ENCODE data around the gene GPR150.

The GPR150 gene

DNA sequence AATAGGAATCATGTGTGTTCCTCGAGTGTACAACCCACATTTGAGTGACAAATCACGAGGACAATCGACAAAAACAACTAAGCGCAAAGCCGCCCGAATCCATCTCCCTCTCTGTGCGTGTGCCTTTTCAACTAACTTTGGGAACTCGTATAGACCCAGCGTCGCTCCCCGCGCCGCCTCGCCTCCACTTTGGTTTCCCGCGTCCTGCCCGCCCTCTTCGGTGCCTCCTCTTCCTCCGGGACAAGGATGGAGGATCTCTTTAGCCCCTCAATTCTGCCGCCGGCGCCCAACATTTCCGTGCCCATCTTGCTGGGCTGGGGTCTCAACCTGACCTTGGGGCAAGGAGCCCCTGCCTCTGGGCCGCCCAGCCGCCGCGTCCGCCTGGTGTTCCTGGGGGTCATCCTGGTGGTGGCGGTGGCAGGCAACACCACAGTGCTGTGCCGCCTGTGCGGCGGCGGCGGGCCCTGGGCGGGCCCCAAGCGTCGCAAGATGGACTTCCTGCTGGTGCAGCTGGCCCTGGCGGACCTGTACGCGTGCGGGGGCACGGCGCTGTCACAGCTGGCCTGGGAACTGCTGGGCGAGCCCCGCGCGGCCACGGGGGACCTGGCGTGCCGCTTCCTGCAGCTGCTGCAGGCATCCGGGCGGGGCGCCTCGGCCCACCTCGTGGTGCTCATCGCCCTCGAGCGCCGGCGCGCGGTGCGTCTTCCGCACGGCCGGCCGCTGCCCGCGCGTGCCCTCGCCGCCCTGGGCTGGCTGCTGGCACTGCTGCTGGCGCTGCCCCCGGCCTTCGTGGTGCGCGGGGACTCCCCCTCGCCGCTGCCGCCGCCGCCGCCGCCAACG lies at the start of gene GPR150:
TSS of gene GPR150 (plus strand) at position 58 of the 840 bp plus-strand sequence. CDS start at position 247, 189 bp downstream.
- no peak for DNase-seq

DNA sequence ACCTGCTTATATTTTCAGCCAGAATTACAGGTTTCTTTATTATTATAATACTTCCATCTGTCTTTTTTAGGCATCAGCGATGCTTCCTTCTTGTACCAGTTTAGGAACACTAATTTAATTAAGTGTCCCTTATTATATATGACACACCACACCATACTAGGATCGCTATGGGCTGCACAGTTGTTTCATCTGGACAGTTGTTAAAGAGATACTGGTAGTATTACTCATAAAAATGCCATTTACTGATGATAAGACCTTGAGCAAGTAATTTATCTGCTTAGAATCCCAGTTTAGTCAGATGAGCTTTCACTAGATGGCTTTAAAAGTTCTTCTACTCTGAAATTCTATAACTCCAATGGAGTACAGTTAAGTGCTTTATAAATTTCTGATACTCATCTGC lies 47.9 kb upstream of the GPR150 start:
- no peak for DNase-seq

DNA sequence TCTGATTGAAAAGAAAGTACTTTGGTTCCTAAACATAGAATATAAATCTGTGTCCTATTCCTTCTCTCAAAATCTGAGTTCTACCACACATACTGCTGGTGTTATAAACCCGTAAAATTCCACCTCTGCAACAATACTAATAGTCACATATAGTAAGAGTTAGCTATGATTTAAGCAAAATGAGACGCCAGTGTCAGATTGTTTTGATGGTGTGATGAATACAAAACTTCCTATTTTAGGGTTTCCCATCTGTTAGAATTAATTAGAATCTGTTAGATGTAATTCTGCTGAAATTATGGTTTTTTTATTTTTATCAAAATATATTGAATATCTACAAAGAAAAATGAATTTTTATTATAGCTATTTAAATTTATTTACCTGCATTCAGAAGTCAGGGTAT lies 38.3 kb upstream of the GPR150 start:
- DNase-seq: no peak

DNA sequence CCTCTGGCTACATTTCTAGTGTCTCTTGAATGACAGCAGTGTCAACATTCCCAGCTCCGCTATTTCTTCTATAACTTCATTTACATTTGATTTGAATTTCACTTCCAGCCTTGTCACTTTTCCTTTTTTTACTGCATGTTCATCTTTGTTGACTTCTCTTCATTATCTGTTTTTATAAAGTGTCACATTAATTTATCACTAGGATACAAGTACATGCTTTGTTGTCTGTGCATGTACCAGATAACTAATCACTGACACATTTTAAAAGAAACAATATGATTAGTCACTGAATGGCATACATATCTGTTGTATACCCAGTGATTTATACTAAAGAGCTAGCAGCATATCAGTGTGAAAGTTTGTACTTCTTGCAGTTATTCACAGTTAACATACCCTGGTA lies 35.9 kb upstream of the GPR150 start:
- no peak for DNase-seq

DNA sequence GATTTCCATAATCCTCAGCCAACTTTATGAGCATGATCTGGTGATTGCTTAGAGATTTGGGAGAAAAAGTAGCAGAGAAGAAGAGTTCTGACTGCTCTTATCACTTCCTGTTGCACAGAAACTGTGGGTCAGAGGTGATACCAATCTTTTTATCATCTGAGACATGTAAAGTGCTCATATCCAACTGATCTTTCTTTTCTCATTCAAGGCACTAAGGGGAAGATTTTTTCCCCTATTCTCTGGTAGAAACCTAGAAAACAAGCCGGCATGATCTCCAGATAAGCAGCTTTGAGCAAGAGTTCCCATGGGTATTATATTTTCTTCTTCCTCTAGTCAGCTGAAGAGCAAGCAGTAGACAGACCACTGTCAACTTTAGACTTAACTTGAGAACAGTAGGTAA lies 29.0 kb upstream of the GPR150 start:
- DNase-seq: no peak

DNA sequence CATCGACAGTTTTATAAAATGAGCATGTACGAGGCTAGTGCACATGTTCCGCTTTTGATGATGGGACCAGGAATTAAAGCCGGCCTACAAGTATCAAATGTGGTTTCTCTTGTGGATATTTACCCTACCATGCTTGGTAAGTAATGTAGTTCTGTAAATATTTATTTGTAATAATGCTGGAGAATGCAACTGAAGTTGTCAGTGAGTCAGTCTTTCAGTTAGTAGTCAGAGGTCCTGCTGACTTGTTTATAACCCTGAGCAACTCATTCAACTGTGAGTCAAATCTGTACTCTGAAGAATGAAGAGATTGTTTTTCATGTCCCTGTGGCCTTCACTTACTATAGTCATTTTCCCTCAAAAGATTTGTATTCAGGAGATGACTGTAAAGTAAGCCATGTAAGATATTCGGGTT lies 28.4 kb upstream of the GPR150 start:
- DNase-seq: no peak

DNA sequence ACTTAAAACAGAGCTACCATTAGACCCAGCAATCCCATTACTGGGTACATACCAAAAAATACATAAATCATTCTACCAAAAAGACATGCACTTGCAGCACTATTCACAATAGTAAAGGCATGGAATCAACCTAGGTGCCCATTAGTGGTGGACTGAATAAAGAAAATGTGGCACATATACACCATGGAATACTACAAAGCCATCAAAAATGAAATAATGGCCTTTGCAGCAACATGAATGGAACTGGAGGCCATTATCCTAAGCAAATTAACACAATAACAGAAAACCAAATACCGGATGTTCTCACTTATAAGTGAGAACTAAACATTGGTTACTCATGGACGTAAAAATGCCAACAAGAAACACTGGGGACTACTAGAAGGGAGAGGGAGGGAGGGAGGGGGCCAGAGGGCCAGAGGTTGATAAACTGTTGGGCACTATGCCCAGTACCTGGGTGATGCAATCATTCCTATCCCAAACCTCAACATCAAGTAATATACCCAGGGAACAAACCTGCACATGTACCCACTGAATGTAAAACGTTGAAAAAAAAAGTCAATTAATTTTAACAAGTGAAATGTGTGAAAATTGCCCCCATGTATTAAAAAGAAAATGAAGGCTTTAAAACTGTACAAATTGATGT lies 24.5 kb upstream of the GPR150 start:
- DNase-seq: no peak

DNA sequence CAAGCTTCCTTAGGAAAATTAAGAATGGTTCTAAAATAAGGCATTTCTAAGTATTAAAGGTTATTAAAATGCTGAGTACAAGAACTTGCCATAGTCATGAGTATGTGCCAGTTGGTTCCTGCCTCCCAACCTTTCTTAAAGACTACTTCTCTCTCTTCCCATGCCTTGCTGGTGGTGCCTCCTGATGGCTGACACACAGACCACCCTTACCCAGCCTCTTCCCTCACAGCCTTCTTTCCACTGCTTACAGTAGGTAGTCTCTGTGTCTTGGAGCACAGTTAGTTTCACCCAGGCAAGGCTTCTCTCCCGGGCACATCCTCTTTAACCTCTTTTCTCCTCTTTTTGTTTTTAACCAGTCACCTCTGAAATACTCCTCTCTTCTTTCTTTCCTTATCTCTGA lies 20.6 kb upstream of the GPR150 start:
- no peak for DNase-seq

DNA sequence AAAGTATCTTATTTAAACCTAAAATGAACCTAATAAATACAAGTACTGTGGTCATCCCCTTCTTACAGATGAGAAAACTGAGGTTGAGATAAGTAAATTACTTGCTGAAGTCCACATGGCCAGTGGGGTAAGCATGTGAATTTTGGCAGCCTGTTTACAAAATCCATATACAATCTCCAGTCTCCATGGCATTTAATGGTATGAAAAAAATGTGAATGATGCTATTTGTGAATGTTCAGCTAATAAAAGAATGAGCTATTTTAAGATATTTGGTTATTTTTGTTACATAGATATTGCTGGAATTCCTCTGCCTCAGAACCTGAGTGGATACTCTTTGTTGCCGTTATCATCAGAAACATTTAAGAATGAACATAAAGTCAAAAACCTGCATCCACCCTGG lies 19.3 kb upstream of the GPR150 start:
- DNase-seq: no peak

DNA sequence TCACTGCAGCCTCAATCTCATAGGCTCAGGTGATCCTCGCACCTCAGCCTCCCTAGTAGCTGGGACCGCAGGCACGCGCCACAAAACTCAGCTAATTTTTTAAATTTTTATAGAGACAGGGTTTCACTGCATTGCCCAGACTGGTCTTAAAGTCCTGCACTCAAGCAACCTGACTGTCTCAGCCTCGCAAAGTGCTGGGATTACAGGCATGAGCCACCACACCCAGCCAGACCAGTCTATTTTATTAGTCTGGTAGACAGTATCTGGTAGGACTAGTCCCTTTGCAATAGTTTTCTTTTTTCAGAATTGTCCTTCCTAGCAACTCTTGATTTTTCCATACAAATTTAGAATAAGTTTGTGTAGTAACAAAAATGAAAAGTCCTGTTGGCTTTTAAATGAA lies 14.1 kb upstream of the GPR150 start:
- no peak for DNase-seq

DNA sequence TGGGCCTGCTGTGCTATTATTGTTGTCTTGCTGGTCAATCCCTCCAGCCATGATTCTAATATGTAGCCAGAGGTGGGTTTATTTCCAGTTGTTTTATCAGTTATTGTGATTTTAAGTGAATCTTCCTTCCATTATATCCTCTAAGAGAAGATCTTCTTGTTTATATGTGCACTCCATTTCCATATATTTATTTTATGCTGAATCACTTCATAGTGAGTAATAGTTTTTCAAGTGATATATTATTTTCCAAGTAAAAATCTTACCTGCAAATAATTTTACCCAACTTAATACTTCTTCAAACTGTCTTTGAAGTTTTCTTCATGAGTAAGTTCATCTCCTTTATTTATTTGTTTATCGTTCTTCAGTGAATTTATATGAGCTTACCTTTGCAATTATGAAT lies 13.5 kb upstream of the GPR150 start:
- DNase-seq: no peak

DNA sequence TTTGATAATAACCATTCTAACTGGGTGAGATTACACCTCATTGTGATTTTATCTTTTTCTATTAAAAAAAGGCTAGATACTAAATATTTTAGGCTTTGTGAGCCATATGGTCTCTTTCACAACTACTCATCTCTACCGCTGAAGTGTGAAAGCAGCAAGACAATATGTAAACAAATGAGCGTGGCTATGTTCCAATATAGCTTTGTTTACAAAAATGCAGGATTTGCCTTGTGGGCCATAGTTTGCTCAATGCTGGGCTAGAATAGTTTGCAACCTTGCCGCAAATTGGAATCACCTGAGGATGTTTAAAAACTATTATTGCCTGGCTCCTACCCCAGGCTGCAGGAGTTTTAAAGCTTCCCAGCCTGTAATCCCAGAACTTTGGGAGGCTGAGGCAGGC lies 10.2 kb upstream of the GPR150 start:
- DNase-seq: no peak

DNA sequence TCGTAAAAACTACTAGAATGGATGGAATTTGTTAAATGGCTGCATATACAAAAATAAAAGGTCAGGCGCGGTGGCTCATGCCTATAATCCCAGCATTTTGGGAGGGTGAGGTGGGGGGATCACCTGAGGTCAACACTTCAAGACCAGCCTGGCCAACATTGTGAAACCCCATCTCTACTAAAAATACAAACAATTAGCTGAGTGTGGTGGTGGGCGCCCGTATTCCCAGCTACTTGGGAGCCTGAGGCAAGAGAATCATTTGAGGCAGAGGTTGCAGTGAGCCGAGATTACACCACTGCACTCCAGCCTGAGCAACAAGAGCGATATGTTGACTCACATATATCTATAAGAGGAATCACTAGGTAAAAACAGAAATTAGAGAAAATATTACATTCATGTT lies 9.3 kb upstream of the GPR150 start:
- DNase-seq: no peak

DNA sequence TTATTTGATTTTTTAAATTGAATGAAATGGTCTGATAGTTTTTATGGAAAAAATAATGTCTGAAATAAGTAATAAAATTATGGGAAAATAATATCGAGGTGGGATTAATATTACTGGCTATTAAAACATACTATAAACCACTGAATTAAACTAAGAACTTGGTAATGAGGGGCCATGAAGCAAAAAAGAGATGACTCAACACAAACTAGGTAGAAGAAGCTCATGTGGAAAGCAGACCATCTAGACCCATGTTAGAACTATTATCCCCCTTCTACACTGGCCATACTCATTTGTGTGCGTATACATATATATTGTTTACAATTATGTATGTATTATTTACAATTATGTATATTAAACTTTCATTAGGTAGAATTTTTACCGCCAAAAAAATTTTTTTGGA lies 8.5 kb upstream of the GPR150 start:
- DNase-seq: no peak

DNA sequence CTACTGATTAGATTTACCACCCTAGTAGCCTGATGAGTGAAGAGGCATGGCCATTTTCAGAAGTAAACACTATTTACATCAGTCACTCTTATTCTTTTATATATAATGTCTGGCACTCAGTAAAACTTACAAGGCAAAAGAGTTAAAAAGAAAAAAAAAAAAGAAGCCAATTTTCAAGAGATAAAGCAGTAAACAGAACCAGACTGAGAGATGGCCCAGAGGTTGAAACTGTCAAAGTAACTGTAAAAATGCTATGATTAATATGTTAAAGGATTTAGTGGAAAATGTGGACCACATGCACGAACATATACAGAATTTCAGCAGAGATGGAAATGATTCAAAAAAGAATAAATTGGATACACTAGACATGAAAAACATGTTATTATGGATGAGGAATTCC lies 6.4 kb upstream of the GPR150 start:
- DNase-seq: no peak

DNA sequence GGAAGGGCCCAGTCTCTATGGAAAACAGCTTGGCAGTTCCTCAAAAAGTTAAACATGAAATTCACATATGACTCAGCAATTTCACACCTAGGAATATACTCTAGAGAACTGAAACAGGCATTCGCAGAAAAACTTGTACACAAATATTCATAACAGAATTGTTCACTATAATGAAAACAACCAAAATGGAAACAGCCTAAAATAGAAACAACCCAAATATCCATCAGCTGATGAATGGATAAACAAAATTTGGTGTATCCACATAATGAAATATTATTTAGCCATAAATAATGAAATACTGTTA lies 4.8 kb upstream of the GPR150 start:
- no peak for DNase-seq

DNA sequence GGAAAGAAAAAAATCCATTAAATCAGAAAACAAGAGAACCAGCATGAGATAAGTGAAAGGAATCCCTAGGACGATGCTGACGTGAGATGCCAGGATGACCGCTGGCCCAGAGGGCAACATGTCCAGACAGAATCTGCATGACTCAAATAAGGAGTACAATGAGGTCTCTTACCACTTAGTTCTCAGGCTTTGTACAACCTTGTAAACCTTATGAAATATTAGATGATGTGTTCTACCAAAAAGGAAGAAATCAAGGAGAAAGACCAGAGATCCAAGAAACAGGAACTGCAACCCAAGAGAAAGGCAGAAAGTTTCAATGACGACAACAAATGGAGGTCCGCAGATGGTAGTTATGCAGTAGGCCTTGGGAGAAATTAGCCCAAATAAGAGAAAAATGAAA lies 2.8 kb upstream of the GPR150 start:
- DNase-seq: no peak

DNA sequence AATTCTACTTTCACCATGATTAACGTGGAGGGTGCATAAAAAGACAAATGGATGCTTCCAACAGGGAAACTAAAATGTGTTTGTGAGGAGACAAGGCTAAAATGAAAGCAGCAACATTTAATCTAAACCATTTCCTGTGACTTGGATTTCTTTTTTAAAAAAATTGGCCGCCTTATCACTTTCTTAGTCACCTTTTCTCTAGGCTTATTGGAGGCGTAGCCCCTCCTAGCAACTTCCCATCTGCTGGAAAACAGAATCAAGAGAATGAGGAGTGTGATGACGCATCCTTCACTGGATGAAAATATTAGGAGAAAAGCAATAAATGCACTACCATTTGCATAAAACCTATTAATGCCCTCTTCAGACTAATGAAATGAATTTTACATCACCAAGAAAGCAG lies 791 bp upstream of the GPR150 start:
- DNase-seq: no peak

DNA sequence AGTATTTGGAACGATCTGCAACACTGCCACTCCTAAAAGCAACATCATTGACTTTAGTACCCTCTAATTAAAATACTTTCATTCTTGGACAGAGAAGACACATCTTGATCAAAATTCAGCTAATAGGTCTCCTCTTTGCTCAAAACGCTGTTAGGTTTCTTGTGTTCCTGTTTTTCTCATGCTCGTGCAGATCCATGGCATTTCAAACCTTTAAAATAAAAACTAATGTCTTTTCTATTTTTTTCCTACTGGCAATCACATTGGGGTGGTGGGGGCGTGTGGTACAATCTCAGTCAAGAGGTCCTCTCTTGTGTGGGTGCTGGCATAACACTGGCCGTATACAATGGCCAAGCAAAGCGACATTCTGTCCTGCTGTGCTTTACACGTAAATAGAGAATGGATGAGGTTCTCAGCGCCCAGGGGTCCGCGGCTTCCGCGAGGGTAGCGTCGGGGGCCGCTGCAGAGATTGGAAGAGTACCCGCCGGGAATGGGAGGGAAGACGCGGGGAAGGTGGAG lies 315 bp upstream of the GPR150 start:
- peak; percentile 5 for DNase-seq

DNA sequence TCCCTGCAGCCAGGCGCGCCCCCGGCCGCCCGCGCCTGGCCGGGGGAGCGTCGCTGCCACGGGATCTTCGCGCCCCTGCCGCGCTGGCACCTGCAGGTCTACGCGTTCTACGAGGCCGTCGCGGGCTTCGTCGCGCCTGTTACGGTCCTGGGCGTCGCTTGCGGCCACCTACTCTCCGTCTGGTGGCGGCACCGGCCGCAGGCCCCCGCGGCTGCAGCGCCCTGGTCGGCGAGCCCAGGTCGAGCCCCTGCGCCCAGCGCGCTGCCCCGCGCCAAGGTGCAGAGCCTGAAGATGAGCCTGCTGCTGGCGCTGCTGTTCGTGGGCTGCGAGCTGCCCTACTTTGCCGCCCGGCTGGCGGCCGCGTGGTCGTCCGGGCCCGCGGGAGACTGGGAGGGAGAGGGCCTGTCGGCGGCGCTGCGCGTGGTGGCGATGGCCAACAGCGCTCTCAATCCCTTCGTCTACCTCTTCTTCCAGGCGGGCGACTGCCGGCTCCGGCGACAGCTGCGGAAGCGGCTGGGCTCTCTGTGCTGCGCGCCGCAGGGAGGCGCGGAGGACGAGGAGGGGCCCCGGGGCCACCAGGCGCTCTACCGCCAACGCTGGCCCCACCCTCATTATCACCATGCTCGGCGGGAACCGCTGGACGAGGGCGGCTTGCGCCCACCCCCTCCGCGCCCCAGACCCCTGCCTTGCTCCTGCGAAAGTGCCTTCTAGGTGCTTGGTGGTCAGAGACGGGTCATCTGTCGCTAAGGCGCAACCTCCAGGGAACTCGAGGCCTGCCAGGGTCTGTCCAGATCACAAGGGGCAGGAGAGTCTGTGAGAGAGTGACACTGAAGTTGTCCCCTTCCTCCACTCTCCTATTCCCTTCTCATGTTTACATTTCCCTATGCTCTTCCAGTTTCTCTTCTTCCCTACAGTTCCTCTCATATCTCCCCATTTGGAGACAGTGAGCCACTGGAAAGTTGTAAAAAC lies 1.3 kb downstream of the GPR150 start:
- DNase-seq: peak; percentile 25

DNA sequence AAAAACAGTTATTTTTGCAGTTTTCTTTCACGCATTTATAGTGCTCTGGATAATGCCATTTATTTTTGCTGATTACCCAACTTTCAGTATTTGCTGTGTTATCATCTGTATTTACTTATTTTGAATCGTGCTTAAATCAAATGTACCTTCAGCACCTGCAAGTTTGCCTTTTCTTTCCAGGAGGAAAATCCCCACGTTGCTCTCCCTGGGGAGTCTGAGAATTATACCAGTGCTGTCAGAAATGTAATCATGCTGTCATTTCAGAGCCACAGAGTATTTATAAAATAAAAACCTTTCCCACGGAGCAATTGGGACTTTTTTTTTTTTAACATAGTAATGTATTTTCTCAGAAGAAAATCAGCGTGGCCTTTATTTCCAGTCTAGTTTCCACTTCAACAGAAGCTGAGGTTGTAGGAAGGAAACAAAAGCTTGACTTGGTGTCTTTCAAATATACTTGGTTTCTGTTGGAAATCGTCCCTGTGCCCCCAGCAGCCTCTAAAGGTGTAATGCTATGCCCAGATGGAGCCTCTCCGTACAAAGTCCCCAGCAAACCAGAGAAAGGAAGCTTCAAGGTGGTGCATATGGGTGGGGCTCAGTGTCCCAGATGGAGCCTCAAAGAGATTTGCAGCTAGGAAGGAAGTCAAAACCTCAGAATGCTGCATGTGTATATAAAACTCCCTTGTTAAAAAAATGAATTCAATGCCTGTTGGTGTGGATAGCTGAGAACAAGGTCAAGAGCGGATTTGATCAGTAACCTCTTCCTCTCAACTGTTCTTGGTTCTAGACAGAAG lies 2.1 kb downstream of the GPR150 start:
- no peak for DNase-seq

DNA sequence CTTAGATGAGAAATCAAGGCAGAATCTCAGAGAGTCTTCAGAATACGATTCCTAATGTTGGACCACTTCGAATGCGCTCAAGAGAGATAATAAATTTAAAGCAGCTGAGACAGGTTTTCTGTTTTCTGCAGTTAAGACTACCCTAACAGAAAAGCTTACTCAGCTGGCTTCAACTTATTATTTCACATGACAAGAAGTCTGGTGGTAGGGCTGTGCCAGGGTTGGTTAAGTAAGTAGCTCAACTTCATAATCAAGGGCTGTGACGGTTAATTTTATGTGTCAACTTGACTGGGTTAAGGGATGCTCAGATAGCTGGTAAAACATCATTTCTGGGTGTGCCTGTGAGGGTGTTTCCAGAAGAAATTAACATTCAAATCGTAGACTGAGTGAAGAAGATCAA lies 3.8 kb downstream of the GPR150 start:
- DNase-seq: no peak

DNA sequence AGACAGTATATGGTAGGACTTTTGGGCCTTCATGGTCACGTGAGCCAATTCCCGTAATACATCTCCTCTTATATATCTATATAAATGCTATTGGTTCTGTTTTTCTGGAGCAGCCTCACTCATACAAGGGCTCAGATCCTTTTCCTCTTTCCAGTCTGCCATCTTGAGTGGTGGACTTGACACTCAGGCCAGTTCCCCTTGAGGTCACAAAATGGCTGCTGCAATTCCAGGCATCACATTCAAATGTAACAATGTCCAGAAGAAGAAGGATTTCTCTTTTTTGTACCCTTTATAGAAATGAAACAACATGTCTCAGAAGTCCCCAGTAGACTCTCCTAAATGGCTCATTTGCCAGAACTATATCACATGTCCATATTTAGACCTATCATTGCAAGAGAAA lies 4.5 kb downstream of the GPR150 start:
- DNase-seq: no peak
